HG03432 (cell line): ENCODE measurements around the gene COMMD7.

Experiments used
- ATAC-seq: cut with Tn5 transposase; IDR thresholded peaks from one replicate; pipeline ENCODE4 v1.9.1; 2021; ENCODE audit warnings: mild to moderate bottlenecking, moderate library complexity; ENCODE audit not compliant: unreplicated experiment

Gene COMMD7

DNA sequence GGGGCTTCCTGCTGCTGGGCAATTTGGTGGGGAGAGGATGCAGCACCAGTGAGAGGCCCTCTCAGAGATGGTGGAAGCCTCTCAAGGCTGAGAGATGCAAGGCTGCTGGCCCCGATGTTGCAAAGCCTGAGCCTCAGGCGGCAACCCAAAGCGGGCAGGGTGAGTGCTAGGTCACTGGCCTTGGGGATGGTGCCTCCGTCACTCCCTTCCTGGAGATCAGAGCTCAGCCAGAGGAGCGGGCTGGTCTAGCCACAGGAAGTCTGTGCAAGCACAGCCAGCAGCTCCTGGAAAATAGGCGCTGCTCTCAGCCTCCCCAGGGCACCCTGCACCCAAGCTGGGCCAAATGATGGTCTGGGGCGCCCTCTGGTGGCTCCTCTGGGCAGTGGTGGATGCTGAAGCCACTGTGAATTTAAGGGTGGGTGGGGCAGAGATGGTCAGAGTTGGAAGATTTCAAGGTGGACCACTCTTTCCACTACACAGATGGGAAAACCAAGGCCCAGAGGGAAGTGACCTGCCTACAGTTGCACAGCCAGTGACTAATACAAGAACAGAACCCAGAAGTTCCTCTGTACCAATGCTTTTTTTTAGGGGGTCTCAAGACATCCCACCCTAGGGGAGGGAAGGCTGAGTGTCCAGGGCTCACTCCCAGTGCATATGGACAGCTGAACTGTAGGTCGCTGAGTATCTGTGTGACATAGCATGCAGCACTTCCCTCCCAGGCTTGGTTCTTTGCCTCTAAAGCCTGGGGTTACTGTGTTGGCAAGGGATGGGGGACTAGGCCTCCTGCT lies 90.3 kb downstream of the COMMD7 start:
- ATAC-seq, result no peak
